Motor neuron (in vitro differentiated cells): ENCODE measurements around the gene KRT78. TPM values are rescaled to one million over a fixed set of nuclear protein-coding genes. Genes with fewer than 3 reads are reported as not detected.

ENCODE experiments used
- ATAC-seq, 8 experiments: fragments of 200-7000 bp; cut with Tn5 transposase; replicated peaks in 6 of 8; 2 replicates each; pipeline ENCODE4 v1.8.0; 2021; ENCODE audit warnings: mild to moderate bottlenecking in 8 of 8, moderate library complexity in 8 of 8
- H3K27ac ChIP-seq, 2 donors: fragments of 250-450 bp; sonication (Bioruptor Pico); 2 replicates each; pipeline ENCODE4 v1.9.0; 2021; ENCODE audit warnings: antibody characterized with exemption in 2 of 2, mild to moderate bottlenecking in 2 of 2, moderate library complexity in 1 of 2
- H3K4me1 ChIP-seq, 2 donors: fragments of 250-450 bp; sonication (Bioruptor Pico); replicated peaks in 1 of 2; 2 replicates each; pipeline ENCODE4 v1.6.1; 2021; ENCODE audit warnings: antibody characterized with exemption in 2 of 2, mild to moderate bottlenecking in 2 of 2, moderate library complexity in 1 of 2
- H3K4me3 ChIP-seq, 5 donors: fragments of 250-450 bp; sonication (Bioruptor Pico); 2 replicates each; pipeline ENCODE4 v1.9.0; 2021; ENCODE audit warnings: antibody characterized with exemption in 5 of 5, mild to moderate bottlenecking in 5 of 5, moderate library complexity in 4 of 5
- WGBS, 10 experiments: fragments of 450-650 bp; shearing (Covaris generic); methylation state at CpG; one replicate each; pipeline ENCODE4 v1.0.0; 2022; 5-methylcytosine and 5-hydroxymethylcytosine counted together
- in situ Hi-C, 9 experiments: fragments of 400-800 bp; cut with MboI; loops; one replicate each; pipeline ENCODE4 v1.15.0; 2021; ENCODE audit warnings: low sequenced_read_pairs in 9 of 9, low pct_unique_long_range_greater_than_20kb in 2 of 9; ENCODE audit not compliant: unreplicated experiment in 9 of 9
- total RNA-seq, 8 experiments: library from RNA; unstranded; fragments of 300-600 nt; gene quantifications; 2 replicates each; pipeline versions ENCODE4 v1.2.3 to v1.2.4, GENCODE V29; 2022

Gene KRT78
- total RNA-seq, 8 experiments from 2014 or later: 0.09 to 1.5 (median 0.71) TPM; not detected in 3

DNA sequence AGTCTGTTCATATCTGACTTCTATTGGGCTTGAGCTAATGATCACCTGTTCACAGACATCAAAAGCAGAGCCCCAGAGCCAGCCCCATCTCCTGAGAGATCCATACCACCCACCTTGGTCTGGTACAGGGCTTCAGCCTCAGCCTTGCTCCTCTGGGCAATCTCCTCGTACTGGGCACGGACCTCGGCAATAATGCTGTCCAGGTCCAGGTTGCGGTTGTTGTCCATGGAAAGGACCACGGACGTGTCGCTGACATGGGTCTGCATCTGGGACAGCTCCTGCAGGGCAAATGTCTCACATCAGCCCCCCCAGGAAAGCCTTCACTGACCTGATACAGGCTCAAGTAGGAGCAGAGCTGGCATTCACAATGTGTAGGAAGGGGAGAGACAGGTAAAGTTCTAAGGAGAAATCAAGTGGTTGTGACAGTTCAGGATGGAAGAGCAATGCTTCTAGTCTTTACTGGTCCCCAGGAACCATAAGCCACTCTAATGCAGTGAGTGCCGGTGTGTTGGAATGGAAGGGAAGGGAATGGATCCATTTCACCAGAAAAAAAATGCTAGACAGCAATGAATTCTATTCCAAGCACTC is 40.1 kb downstream of the KRT78 start:
- ATAC-seq: no peak
- WGBS, 10 experiments: 40 to 100% (median 72%) methylated on average over 1 to 5 of the region's 8 CpGs; no CpG with 5 or more reads in 4 of the 10 experiments
- Histone ChIP-seq H3K4me1 (peaks cover 0 to 2% of the 10 kb centered on the region in 2 donors), H3K27ac (no peak overlapping the region), H3K4me3 (no peak overlapping the region)
- in situ Hi-C loops: no loop called here

- 10 to 100% (median 48%) methylated on average over 1 to 9 of the region's 16 CpGs; no CpG with 5 or more reads in 2 of the 10 experiments for WGBS, 10 experiments
- no peak overlapping the region for H3K27ac ChIP-seq
- no peak overlapping the region for H3K4me3 ChIP-seq
- in situ Hi-C loops: no loop called here
- H3K4me1 ChIP-seq: no peaks in the 10 kb centered on the region
- ATAC-seq: no peak
Measured at GRCh38 chr12:52807544-52808470, 41.0 kb downstream of the KRT78 start.

- WGBS, 10 experiments: 28 to 60% (median 49%) methylated on average over 2 to 8 of the region's 11 CpGs; no CpG with 5 or more reads in 5 of the 10 experiments
- no peak overlapping the region for H3K27ac ChIP-seq
- no peaks in the 10 kb centered on the region for H3K4me1 ChIP-seq
- ATAC-seq: no peak
- no peak overlapping the region for H3K4me3 ChIP-seq
- in situ Hi-C loops: no loop called here
Measured at GRCh38 chr12:52806821-52807543, 41.8 kb downstream of the KRT78 start.

DNA sequence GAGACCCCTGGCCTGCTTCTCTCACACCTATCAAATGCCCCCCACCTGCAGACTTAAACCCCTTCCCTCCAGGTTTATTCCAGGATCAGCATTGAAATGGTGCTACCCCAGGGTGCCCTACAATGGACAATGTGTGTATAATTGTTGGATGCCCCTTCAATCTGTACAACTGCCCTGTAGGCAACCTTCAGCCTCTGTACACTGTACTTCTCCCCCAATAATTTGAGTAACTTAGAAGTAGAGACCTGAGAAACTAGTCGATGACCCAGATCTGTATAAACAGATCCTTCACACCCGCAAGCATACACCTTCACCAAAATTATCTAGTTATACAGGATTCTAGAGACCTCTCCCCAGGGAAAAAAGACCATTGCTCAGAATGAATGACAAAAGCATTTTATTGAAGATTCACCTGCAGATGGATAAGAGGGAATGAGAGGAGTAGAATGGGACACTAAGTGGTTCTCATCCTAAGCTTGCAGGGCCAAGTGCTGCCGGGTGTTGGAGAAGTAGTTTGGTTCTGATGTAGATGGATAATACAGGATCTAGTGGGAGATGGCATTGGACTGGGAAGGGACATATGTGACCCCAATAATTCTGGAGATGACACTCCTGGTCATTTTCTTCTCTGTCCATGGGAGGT is 42.5 kb downstream of the KRT78 start:
- Histone ChIP-seq H3K27ac (no peak overlapping the region), H3K4me1 (no peaks in the 10 kb centered on the region), H3K4me3 (no peak overlapping the region)
- in situ Hi-C loops: no loop called here
- WGBS, 10 experiments: 57 to 100% (median 84%) methylated on average over 1 to 3 of the region's 3 CpGs; no CpG with 5 or more reads in 2 of the 10 experiments
- ATAC-seq: no peak

GRCh38 chr12:52805739-52806138 is 43.1 kb downstream of the KRT78 start:
- H3K27ac ChIP-seq: no peak overlapping the region
- no peaks in the 10 kb centered on the region for H3K4me1 ChIP-seq
- 71 to 100% methylated on average over 1 to 2 of the region's 3 CpGs; no CpG with 5 or more reads in 8 of the 10 experiments for WGBS, 10 experiments
- H3K4me3 ChIP-seq: no peak overlapping the region
- in situ Hi-C loops: no loop called here
- ATAC-seq: no peak

- WGBS, 10 experiments: 0 to 20% methylated on average over 1 of the region's 1 CpG; no CpG with 5 or more reads in 8 of the 10 experiments
- ATAC-seq: peak in 2 of 8 experiments; percentile 36 to 37
- Histone ChIP-seq H3K4me1 (peaks cover 0 to 2% of the 10 kb centered on the region in 2 donors), H3K4me3 (no peak overlapping the region), H3K27ac (no peak overlapping the region)
- in situ Hi-C loops: no loop called here
Measured at GRCh38 chr12:52805000-52805399, 43.8 kb downstream of the KRT78 start.

- Histone ChIP-seq H3K4me3 (no peak overlapping the region), H3K4me1 (peaks cover 0 to 2% of the 10 kb centered on the region in 2 donors), H3K27ac (no peak overlapping the region)
- ATAC-seq: no peak
- in situ Hi-C loops: no loop called here
- 0 to 61% (median 28%) methylated on average over 1 to 5 of the region's 6 CpGs; no CpG with 5 or more reads in 4 of the 10 experiments for WGBS, 10 experiments
Measured at GRCh38 chr12:52802442-52802841, 46.4 kb downstream of the KRT78 start.

DNA sequence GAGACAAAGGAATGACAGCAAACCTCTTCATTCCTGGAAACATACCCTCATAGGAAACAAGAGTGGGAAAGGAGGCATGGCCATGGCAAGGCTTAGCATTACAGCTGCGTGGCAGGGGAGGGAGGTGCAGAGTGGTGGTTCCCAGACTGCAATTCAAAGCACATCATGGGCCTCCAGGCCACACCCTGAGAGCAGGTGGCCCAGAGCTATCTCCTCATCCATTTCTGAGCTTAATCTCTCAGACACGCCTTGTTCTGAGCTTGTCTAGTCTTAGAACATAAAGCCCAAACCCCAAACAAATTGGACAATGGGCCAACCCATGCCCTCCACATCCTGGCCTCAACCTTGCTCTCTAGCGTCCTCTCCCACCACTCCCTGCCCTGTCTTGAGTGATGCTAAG is 47.0 kb downstream of the KRT78 start:
- peaks cover 0 to 2% of the 10 kb centered on the region in 2 donors for H3K4me1 ChIP-seq
- in situ Hi-C loops: no loop called here

DNA sequence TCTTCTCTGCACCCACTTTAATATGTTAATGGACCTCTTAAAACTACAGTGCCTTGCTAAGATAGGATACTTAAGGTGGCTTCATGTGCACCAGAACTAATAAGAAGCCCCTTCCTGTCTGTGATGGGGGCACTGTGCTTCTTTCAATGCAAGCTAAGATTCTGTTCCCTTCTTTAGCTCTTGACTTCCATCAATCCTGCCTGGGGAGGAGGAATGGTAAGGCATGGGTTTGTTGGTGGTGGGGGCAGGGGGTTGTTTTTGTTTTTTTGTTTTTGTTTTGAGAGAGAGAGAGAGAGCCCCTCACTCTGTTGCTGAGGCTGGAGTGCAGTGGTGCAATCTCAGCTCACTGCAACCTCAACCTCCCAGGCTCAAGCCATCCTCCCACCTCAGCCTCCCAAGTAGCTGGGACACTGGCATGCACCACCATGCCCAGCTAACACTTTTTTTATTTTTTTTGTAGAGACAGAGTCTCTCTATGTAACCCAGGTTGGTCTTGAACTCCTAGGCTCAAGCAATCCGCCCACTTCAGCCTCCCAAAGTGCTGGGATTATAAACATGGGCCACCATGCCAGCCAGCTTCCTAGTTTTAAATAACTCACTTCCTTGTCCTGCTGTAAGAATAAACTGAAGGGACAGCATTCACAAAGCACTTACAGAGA is 48.4 kb downstream of the KRT78 start:
- 20 to 100% (median 80%) methylated on average over 1 of the region's 1 CpG; no CpG with 5 or more reads in 5 of the 10 experiments for WGBS, 10 experiments
- no peak overlapping the region for H3K4me3 ChIP-seq

More for the DNA sequence above, 47.0 kb downstream of the KRT78 start:
- Histone ChIP-seq H3K27ac (no peak overlapping the region), H3K4me3 (no peak overlapping the region)
- no peak for ATAC-seq
- 17 to 94% (median 69%) methylated on average over 1 to 2 of the region's 3 CpGs; no CpG with 5 or more reads in 7 of the 10 experiments for WGBS, 10 experiments

DNA sequence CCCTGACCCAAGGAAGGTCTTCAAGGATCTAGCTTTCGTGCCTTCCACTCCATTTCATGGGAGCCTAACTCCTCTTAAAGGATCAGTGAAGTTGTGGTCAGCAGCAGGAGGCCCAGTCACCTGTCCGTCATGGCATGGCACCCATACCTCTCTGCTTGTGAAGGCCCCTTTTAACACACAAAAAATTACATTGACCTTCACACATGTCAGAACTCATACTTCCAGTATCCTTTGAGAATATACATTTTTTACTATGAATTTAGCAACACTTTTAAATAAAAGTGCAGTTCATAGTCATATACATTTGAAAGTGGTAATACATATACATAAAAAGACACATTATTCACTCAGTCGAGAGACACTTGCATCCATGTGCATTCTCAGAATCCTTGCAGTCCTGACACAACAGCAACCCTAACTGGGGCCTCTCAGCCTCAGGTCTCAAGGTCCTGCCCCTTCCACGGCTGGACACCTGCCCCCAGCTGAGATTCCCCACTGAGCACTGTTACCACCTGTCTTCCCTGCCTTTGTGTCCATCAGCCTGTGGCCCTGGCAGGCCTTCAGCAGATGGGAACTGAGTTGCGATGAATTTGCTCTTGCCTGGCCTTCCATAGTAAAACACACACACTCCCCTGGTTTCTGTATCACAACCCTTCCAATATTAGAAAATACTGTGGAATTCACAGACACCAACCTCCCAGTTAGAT is 49.1 kb downstream of the KRT78 start:
- WGBS, 10 experiments: 14 to 100% (median 70%) methylated on average over 1 to 3 of the region's 5 CpGs; no CpG with 5 or more reads in 3 of the 10 experiments
- Histone ChIP-seq H3K27ac (no peak overlapping the region), H3K4me1 (peaks cover 0 to 2% of the 10 kb centered on the region in 2 donors), H3K4me3 (no peak overlapping the region)
- in situ Hi-C loops: no loop called here
- no peak for ATAC-seq

More for the DNA sequence above, 48.4 kb downstream of the KRT78 start:
- Histone ChIP-seq H3K4me1 (peaks cover 0 to 2% of the 10 kb centered on the region in 2 donors), H3K27ac (no peak overlapping the region)
- ATAC-seq: no peak
- in situ Hi-C loops: no loop called here

GRCh38 chr12:52798671-52799504 is 49.9 kb downstream of the KRT78 start:
- peaks cover 0 to 2% of the 10 kb centered on the region in 2 donors for H3K4me1 ChIP-seq
- no peak overlapping the region for H3K4me3 ChIP-seq
- 0 to 83% (median 33%) methylated on average over 1 to 6 of the region's 7 CpGs; no CpG with 5 or more reads in 1 of the 10 experiments for WGBS, 10 experiments
- ATAC-seq: peak in 1 of 8 experiments; percentile 8
- no peak overlapping the region for H3K27ac ChIP-seq
- in situ Hi-C loops: no loop called here
